Measurements from ENCODE around the gene OSCP1.
"Not testable (repeated sequence)": the region's sequence is repeated elsewhere in the genome, so short reads cannot be mapped to it uniquely, and the experiment has no call there.

Gene OSCP1, protein sequence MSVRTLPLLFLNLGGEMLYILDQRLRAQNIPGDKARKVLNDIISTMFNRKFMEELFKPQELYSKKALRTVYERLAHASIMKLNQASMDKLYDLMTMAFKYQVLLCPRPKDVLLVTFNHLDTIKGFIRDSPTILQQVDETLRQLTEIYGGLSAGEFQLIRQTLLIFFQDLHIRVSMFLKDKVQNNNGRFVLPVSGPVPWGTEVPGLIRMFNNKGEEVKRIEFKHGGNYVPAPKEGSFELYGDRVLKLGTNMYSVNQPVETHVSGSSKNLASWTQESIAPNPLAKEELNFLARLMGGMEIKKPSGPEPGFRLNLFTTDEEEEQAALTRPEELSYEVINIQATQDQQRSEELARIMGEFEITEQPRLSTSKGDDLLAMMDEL

DNA sequence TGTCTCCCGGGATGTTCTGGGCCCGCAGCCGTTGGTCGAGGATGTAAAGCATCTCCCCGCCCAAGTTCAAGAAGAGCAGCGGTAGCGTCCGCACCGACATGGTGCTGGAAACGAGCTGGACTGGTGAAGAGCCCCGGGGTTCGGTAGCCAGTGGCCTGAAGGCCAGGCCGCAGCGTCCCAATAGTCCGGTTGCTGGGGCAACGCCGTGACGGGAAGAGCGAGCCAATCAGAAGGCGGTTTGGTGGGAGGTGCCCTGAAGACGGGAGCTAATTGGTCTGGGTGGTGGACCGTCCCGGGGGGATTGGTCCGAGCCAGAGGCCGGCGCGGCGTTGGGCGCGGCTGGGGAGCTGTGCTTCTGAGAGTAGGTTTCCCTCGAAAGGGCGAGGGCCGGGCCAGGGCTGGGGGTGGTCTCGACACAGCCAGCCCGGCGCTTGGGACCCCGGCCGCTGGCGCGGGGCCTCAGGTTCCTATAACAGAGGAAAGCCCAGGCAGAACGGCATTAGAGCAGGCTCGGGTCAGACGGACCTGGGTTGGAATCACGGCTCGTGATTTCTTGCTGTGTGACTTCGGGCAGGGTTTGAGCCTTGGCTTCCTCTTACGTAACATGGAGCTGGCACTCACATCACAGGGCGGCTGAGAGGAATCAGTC, at the start of gene OSCP1:
OSCP1 (minus strand) TSS at position 182 of the 649 bp plus-strand sequence; CDS start at position 100, 82 bp downstream.
- DNase-seq: peak; percentile 98

DNA sequence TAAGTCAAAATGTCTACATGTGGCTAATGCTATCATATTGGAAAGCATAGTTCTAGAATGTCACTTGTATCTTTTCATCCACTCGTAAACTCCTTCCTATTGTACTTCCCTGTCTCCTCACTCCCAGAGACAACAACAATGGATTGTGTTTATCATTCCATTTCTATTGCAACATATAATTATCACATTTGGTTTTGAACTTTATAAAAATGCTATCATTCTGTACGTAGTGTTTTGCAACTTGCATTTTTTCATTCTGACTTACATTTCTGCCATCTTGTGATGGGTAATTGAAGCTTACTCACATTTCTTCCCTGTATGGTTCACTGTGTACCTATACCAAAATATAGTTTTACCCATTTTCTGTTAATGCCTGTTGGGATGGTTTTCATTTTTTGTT, 47.0 kb upstream of the OSCP1 start:
- no peak for DNase-seq

DNA sequence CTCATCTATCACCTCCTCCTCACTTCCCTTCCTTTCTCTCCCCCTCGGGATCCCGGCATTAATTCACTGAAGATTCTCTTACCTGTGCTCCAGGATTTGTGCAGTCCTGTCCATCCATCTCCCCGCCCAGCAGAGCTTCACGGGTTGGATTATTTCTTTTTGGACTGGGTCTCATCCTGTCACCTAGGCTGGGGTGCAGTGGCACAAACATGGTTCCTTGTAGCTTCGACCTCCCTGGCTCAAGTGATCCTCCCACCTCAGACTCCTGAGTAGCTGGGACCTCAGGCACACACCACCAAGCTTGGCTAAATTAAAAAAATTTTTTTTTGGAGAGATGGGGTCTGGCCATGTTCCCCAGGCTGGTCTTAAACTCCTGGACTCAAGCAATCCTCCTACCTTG, 44.7 kb upstream of the OSCP1 start:
- no peak for DNase-seq

DNA sequence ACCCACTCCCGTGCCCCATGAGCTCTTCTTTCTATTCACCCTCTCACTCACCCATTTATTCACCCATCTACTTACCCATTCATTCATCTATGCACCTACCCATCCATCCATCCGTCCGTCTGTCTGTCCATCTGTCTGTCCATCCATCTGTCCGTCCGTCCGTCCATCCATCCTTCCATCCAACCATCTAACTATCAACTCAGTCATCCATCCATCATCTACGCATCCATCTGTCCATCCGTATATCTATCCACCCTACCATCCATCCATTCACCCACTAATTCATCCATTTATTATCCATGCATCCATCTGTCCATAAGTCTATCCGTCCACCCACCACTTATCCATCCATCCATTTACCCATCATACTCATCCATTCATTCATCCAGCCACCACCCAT, 43.3 kb upstream of the OSCP1 start:
- no peak for DNase-seq

DNA sequence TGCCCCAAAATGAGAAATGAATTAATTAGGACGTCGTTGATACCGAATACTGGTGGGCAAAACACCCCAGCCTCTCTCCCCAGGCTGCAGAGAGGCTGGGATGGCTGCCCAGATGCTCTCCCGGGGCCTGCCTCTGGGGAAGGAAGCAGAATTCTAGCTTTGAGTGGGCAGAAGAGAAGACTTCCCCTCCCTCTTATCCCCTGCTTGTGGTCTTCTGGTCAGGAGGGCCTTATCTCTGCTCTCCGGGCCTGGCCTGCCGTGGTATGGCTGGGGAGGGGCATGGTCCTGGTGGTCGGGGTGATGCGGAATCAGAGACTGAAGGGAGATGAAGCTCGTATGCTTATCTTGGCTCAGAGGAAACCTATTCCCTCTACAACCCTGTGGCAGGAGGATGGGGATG, 42.2 kb upstream of the OSCP1 start:
- DNase-seq: no peak

DNA sequence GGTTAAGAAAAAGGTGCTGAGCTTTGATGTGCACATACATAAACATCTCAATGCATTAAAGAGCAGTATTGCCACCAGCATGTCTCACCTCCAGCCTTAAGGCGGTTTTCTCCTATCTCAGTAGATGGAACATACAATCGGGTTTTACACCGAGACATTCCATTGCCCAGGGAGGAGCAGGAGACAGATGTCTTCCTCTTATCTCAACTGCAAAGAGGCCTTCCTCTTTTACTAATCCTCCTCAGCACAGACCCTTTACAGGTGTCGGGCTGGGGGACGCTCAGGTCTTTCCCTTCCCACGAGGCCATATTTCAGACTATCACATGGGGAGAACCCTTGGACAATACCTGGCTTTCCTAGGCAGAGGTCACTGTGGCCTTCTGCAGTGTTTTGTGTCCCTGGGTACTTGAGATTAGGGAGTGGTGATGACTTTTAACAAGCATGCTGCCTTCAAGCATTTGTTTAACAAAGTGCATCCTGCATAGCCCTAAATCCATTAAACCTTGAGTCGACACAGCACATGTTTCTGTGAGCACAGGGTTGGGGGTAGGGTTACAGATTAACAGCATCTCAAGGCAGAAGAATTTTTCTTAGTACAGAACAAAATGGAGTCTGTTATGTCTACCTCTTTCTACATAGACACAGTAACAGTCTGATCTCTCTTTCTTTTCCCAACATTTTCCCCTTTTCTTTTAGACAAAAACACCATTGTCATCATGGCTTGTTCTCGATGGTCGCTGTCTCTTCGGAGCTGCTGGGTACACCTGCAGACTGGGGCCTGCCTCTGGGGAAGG, 39.2 kb upstream of the OSCP1 start:
- DNase-seq: not testable (repeated sequence)

DNA sequence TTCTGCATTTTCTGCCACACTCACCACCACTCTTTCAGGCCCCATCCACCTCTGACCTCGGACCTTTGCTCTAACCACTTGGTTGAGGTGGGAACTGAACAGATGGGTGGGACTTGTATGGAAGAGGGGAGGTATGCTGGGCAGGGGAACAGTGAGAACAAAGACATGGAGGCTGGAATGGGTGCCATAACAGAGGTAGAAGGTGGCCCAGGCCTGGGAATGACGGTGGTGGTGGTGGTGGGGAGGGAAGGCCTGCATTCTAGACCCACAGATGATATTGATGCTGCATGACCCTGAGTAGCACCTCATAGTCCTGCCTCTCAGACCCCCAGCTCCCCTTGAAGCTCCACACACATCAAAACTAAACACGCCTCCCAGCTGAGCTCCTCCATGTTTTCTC, 37.7 kb upstream of the OSCP1 start:
- DNase-seq: no peak

DNA sequence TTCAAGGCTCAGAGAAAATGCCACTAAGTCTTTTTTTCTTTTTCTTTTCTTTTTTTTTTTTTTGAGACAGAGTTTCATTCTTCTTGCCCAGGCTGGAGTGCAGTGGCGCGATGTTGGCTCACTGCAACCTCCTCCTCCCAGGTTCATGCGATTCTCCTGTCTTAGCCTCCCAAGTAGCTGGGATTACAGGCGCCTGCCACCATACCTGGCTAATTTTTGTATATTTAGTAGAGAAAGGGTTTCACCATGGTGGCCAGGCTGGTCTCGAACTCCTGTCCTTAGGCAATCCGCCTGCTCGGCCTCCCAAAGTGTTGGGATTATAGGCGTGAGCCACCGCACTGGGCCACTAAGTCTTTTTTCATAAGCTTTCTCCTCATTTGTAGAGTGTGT, 37.1 kb upstream of the OSCP1 start:
- DNase-seq: not testable (repeated sequence)

DNA sequence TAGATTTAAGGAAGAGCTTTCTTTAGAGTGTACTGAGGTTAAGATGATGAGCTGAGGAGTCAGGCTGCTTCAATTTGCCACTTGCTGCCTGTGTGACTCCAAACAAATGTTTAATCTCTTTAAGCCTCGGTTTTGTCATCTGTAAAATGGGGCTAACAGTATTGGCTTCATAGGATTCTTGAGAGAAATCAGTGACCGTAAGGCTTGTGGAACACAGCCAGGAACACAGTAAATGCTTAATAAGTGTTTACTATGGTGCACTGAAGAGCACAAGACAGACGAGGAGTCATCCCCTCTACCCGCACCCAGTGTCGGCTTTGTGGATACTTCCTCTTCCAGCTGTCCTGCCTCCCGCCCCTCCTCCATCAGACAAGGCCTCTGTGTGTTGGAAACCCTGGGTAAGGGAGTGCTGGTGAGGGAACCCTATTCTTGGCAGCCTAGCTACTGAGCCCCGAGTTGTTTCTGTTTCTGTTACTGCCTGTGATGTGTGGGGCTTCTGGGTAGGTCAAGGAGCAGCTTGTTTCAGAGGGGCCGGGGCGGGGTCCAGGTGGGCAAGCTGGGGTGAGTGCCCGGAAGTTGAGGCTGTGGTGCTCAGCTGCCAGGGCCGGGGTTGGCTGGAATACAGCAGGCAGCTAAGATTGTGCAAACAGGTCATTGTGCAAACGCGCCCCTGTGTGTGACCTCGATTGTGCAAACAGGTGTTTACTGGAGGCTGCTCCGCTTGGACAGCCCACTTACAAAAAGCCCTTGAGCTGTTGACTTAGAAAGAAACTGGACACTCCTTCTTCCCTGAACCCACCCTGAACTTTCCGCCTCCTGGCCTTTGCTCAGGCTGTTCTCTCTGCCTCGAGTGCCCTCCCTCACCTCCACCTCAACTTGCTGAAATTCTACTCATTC, 36.4 kb upstream of the OSCP1 start:
- DNase-seq: no peak

DNA sequence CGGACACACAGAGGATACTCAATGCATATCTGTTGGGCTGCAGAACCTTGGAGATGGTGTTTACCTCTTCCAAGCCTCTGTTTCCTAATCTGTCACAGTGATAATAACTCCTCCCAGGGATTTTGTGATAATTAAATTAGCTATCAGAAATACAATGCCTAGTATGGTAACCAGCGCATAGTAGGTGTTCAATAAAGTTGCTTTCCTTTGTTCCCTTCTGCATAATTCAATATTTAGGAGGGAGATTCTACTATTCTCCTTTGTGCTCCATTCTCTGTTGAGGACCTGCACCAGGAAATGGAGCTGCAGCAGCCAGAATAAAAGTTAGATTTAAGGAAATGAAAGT, 35.8 kb upstream of the OSCP1 start:
- DNase-seq: no peak

DNA sequence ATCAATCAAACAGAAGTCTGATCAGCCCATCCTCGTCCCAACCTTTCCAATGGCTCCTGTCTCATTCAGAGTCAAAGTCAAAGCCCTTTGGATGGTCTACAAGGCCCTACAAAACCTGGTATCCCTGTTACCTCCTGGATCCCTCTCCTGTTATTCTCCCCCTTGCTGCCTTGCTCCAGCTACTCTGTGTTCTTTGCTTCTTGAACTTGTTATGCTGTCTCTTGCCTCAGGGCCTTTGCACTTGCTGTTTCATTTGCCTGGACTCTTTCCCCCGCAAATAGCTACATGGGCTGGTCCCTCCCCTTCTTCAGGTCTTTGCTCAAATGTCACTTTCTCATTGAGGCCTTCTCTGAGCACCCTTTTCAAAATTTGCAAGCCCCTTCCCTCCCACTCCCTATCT, 33.8 kb upstream of the OSCP1 start:
- DNase-seq: no peak

DNA sequence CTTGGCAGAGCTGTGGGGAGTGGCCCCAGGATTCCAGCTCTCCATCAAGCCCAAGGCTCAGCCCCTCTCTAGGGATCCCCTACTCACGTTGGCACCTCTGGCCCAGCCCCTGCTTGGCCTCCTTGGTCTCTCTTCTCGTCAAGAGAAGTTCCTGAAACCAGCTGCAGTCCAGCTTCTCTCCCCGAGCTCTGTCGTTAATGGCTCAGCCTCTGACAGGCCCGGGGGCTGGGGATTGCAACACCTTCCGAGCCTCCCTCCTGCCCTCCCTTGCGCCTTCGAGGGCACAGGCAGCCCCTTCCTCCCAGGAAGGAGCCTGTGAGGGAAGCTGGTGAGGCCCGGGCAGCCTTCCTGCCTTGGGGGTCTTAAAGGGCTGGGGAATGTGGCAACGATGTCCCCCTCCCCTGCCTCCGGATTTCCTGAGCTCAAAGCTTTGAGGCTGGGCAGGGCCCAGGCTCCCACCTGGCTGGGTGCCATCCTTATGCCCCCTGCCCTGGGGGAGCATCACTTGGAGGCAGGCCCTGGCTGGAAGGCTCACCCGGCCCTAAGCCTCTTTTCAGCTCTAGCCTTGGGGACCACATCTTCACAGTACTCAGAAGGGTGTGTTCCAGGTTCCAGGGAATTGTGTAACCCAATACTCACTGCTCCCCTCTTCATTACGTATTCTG, 32.6 kb upstream of the OSCP1 start, which contains the start of gene CSF3R:
CSF3R (minus strand) TSS at position 190 of the 665 bp plus-strand sequence. CDS start 3,417 bp downstream, outside the sequence.
- DNase-seq: no peak

DNA sequence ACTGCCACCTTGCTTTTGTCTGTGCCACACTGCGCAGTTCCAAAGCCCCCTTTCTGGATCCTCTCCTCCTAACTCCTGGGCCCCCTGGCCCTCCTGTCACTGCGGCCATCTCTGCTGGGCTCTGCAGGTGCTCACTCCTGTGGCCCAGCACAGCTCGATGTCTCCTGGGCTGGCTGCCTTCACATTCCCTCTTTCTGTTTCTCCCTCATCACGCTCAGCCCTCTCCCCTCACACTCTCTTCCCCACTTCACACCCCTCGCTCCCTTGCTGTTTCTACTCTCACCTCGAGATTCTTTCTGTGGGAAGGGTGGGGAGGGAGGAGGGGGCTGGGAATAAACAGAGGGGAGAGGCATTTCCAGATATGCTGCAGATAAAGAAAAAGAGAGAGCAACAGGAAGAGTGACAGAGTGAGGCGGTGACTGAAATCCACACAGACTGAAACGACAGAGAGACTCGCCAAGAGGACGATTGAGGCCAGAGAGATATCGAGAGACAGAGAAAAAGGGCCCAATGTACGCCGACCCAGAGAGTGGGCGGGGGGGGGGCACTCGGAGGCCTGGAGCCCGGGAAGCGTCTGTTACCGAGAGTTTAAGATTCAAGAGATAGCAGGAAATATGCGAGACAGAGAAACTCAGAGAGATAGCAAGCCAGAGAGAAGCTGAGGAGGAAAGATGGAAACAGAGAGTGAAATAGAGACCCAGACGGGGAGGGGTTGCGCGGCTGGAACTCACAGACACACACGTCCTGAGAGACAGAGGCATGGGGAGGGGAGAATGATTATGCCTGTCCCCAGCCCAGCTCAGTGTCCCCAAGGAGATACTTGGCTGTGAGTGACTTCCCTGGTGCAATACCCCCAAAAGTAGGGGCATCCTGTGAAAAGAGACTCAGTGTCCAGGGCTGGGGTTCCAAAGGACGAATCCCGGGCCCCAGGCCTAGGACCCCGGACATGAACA, 31.8 kb upstream of the OSCP1 start:
- no peak for DNase-seq

DNA sequence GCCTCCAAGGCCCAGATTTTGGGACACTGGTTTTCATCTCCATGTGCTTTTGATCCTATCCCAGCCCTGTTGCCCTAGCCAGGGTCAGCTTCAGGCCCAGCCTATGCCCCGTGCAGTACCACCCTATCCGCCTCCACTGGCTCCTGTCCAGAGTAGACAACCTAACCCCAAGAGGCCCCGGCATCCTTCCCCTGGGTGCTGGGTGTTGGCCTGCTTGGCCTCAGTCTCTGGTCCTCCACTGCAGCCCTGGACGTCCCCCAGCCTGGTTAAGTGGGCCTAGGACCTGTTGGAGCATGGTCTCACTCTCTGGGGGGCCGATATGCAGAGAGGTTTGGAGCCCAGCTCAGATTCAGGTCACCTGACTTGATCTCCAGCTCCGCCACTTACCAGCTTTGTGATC, 30.8 kb upstream of the OSCP1 start:
- DNase-seq: no peak

DNA sequence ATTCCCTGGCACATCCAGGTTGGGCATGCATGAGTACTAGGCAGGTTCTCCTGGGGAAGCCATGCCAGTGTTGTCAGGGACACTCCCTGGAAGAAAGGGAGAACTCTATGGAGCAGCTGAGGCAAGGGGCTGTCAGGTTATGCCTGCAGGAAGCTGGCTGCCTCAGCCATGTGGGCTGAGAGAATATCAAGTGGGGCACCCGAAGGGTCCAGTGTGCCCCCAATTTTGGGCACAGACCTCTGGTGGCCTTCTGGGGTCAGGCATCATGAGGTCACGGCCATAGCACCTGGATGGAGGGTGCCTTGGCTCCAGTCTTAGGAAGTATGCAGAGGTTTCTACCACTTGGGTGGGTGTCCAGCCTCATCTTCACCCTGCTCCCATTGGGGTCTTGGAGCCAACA, 29.9 kb upstream of the OSCP1 start:
- DNase-seq: no peak

DNA sequence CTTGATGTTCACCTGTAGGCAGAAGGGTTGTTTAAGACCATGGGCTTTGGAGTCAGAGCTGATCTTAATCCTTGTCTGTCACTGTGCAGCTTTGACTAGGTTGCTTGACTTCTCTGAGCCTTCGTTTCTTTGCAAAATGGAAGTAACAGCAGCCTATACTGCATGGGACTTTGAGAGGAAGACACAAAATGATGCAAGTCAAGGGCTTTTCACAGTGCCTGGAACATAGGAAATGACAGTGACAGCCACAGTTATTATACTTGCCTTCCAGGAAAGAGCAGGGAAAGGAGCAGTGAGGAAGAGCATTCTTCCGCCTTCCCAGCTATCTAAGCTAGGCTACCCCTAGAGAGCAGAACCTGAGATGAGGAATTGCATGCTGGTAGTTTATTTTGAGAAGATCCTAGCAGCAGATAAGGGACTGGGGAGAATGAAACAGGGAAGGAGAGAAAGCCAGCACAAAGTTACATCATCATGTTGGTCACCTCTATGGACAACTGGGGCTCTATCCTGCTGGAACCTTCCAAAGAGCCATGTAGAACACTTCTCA, 29.3 kb upstream of the OSCP1 start:
- DNase-seq: no peak

DNA sequence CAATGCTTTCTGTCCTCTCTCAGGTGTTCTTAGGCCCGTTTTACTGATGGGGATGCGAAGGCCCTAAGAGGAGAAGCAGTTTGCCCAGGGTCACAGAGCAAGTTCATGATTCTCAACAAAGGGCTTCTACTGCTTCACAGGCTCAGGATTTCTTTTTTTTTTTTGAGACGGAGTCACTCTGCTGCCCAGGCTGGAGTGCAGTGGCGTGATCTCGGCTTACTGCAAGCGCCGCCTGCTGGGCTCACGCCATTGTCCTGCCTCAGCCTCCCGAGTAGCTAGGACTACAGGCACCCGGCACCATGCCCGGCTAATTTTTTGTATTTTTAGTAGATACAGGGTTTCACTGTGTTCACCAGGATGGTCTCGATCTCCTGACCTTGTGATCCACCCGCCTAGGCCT, 27.4 kb upstream of the OSCP1 start:
- DNase-seq: not testable (repeated sequence)

DNA sequence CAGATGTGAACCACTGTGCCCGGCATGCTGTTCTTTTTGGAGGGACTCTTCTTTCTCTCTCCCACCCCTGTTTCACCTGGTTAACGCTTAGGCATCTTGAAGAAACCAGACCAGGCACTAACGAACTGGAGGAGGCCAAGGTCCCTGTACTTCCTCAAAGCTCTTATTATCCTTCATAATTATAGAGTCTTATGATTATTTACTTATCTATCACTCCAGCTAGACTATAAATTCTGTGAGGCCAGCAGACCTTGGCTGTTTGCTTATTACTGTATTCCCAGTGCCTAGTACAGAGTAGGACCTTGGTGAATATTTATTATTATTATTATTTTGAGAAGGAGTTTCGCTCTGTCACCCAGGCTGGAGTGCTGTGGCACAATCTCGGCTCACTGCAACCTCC, 26.7 kb upstream of the OSCP1 start:
- no peak for DNase-seq

DNA sequence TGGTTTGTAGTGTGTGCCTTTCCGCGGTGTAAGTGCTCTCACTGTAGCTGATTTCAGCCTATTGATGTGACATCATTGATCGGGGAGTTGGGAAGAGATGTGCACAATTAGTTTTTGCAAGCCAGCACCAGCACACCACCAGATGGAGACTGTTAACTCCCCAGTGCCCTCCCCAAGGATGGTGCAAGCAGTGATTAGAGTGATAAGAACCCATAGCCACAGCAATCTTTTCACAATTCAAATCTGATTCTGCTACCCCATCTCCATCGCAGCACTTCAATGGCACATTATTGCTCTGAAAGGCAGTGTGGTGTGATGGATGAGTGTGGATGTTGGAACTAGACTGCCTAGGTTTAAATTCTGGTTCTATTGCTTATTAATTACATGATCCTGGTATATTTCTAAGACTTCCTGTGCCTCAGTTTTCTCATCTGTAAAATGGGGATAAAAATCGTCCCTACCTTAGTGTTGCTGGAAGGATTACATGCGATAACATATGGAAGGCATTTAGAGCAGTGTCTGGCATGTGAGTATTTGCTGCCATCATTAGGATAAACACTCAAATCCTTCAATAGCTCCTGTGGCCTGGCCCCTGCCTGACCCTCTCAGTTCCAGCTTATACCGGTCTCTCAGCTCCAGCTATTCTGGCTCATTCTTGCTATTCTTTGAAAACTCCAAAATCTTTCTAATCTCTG, 25.8 kb upstream of the OSCP1 start:
- DNase-seq: no peak

DNA sequence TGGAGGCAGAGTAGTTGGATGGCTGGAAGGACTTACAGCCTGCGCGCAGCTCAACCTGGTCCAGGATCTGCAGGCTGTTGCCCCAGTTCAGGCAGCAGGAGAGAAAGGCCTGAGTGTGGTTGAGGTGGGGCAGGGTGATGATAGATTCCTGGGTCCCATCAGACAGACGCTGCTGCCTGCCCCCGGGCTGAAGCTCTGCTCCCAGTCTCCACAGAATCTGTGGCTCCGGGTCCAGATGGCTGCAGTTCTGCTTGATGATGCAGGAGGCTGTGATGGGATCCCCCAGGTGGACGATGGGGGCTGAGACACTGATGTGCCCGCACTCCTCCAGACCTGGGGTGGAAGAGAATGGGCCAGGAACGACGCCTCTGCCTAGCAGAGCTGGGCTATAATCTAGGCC, 25.1 kb upstream of the OSCP1 start:
- DNase-seq: no peak
